Neural cell (in vitro differentiated cells): Measurements from ENCODE around the gene NSMF. TPM values are rescaled to one million over a fixed set of nuclear protein-coding genes. Genes with fewer than 3 reads are reported as not detected.

Experiments used
- H2AFZ ChIP-seq: fragments of 200-600, 300-800 bp; sonication (generic), shearing (Covaris generic); 2 replicates; pipeline ENCODE4 v1.6.0; 2014; ENCODE audit warnings: low read depth, mild to moderate bottlenecking, antibody characterized with exemption, low read length, moderate library complexity
- H3F3A ChIP-seq: fragments of 200-600 bp; shearing (Covaris generic); 2 replicates; pipeline ENCODE4 v1.6.1; 2016; ENCODE audit warnings: mild to moderate bottlenecking, moderate library complexity, mixed read lengths, antibody characterized with exemption, low read length; ENCODE audit not compliant: insufficient read depth, poor library complexity, severe bottlenecking
- H3K27ac ChIP-seq: fragments of 200-600, 300-800 bp; sonication (generic), shearing (Covaris generic); 2 replicates; pipeline ENCODE4 v1.5.1; 2014; ENCODE audit warnings: mild to moderate bottlenecking, low read length, moderate library complexity
- H3K27me3 ChIP-seq: fragments of 300-800, 200-600 bp; sonication (generic), shearing (Covaris generic); 2 replicates; pipeline ENCODE4 v1.6.0; 2014; ENCODE audit warnings: mild to moderate bottlenecking, low read depth, low read length, moderate library complexity; ENCODE audit not compliant: insufficient read depth
- H3K36me3 ChIP-seq: fragments of 300-800, 200-600 bp; sonication (generic), shearing (Covaris generic); 2 replicates; pipeline ENCODE4 v1.5.1; 2014; ENCODE audit warnings: mild to moderate bottlenecking, antibody characterized with exemption, low read length, moderate library complexity; ENCODE audit not compliant: insufficient read depth
- H3K4me2 ChIP-seq: fragments of 300-800, 200-600 bp; sonication (generic), shearing (Covaris generic); 2 replicates; pipeline ENCODE4 v1.6.0; 2014; ENCODE audit warnings: mild to moderate bottlenecking, low read length
- H3K4me3 ChIP-seq: fragments of 300-800, 200-600 bp; sonication (generic), shearing (Covaris generic); 2 replicates; pipeline ENCODE4 v1.5.1; 2014; ENCODE audit warnings: mild to moderate bottlenecking, low read length, moderate library complexity
- H3K79me2 ChIP-seq: fragments of 200-600 bp; shearing (Covaris generic); replicated peaks from 2 replicates; pipeline ENCODE4 v1.6.0; 2014; ENCODE audit warnings: mild to moderate bottlenecking, low read length, moderate library complexity; ENCODE audit not compliant: insufficient read depth
- H3K9ac ChIP-seq: fragments of 300-800, 200-600 bp; sonication (generic), shearing (Covaris generic); 2 replicates; pipeline ENCODE4 v1.6.1; 2016; ENCODE audit warnings: mild to moderate bottlenecking, low read length, mixed read lengths
- H3K9me2 ChIP-seq: fragments of 200-600 bp; shearing (Covaris generic); 2 replicates; pipeline ENCODE4 v1.6.1; 2016; ENCODE audit warnings: mild to moderate bottlenecking, low read length, mixed read lengths; ENCODE audit not compliant: insufficient read depth
- H3K9me3 ChIP-seq: fragments of 200-600, 300-800 bp; sonication (generic), shearing (Covaris generic); 2 replicates; pipeline ENCODE4 v1.6.1; 2016; ENCODE audit warnings: mild to moderate bottlenecking, mixed run types, low read length, moderate library complexity, mixed read lengths
- H4K20me1 ChIP-seq: fragments of 200-600 bp; shearing (Covaris generic); 2 replicates; pipeline ENCODE4 v1.6.1; 2016; ENCODE audit warnings: mild to moderate bottlenecking, mixed run types; ENCODE audit not compliant: insufficient read depth
- EP300 ChIP-seq: fragments of 450-650 bp; conservative IDR thresholded peaks from 2 replicates; pipeline ENCODE4 v1.6.1; 2014; ENCODE audit warnings: antibody characterized with exemption, mild to moderate bottlenecking, moderate library complexity; ENCODE audit not compliant: poor library complexity, severe bottlenecking
- EZH2 ChIP-seq: fragments of 200-600, 300-800 bp; shearing (Covaris generic), sonication (generic); IDR thresholded peaks from 2 replicates; pipeline ENCODE4 v1.6.1; 2014; ENCODE audit warnings: antibody characterized with exemption, low read length, borderline replicate concordance, mild to moderate bottlenecking; ENCODE audit not compliant: insufficient read depth, poor library complexity, severe bottlenecking
- MXI1 ChIP-seq: fragments of 450-650 bp; conservative IDR thresholded peaks from 2 replicates; pipeline ENCODE4 v1.6.1; 2014; ENCODE audit warnings: antibody characterized with exemption, mild to moderate bottlenecking; ENCODE audit not compliant: poor library complexity, severe bottlenecking
- POLR2AphosphoS5 ChIP-seq: IDR thresholded peaks from 2 replicates; pipeline ENCODE4 v1.6.1; 2012
- RAD21 ChIP-seq: fragments of 450-650 bp; conservative IDR thresholded peaks from 2 replicates; pipeline ENCODE4 v1.6.1; 2014; ENCODE audit warnings: antibody characterized with exemption, mild to moderate bottlenecking, moderate library complexity
- SMC3 ChIP-seq: fragments of 450-650 bp; conservative IDR thresholded peaks from 2 replicates; pipeline ENCODE4 v1.6.1; 2014; ENCODE audit warnings: antibody characterized with exemption, mild to moderate bottlenecking, moderate library complexity; ENCODE audit not compliant: poor library complexity
- TAF1 ChIP-seq: IDR thresholded peaks from 2 replicates; pipeline ENCODE4 v1.6.1; 2012; ENCODE audit warnings: low read depth
- polyA plus RNA-seq: library from polyadenylated mRNA; depleted of rRNA; stranded (reverse); fragments of >200 nt; gene quantifications from 2 replicates; pipeline ENCODE4 v1.2.3, GENCODE V29; 2014
- TF ChIP-seq, protein P1 (sequence below): IDR thresholded peaks from 2 replicates; pipeline ENCODE4 v1.6.1; 2012; ENCODE audit warnings: borderline replicate concordance
- TF ChIP-seq, protein P2 (sequence below): fragments of 450-650 bp; IDR thresholded peaks from 2 replicates; pipeline ENCODE4 v1.5.1; 2014; ENCODE audit warnings: antibody characterized with exemption, mild to moderate bottlenecking, moderate library complexity; ENCODE audit not compliant: poor library complexity, severe bottlenecking

The NSMF gene
- polyA plus RNA-seq, 1 donor from 2014 or later: 51.2 TPM

DNA sequence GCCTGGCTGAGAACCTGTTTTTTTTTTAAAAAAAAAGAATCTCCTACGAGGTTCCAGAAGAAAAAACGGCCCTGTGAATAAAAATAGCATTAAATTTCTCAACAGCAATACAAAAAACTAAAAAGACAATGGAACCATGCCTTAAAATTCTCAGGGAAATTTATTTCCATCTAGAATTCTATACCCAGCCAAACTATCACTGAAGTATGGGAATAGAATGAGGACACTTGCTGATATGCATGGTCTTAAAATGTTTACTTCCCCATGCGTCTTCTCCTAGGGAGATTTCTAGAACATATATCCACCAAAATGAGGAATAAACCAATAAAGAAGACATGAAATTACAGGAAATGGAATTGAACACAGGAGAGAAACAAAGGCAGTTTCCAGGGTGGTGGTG lies 16.5 kb upstream of the NSMF start:
- Histone ChIP-seq H3K27me3 (no peaks in the 10 kb centered on the region), H4K20me1 (no peaks in the 10 kb centered on the region), H3K9me2 (no peaks in the 10 kb centered on the region), H2AFZ (no peak overlapping the region), H3K4me3 (no peak overlapping the region), H3K4me2 (no peak overlapping the region), H3F3A (no peaks in the 10 kb centered on the region), H3K9ac (no peak overlapping the region), H3K36me3 (no peaks in the 10 kb centered on the region), H3K27ac (no peak overlapping the region), H3K79me2 (no peaks in the 10 kb centered on the region), H3K9me3 (no peaks in the 10 kb centered on the region)
- TF ChIP-seq SMC3 (no peak), EP300 (no peak), POLR2AphosphoS5 (no peak), EZH2 (no peak), TAF1 (no peak), MXI1 (no peak), RAD21 (no peak)
- TF ChIP-seq, protein P1, sequence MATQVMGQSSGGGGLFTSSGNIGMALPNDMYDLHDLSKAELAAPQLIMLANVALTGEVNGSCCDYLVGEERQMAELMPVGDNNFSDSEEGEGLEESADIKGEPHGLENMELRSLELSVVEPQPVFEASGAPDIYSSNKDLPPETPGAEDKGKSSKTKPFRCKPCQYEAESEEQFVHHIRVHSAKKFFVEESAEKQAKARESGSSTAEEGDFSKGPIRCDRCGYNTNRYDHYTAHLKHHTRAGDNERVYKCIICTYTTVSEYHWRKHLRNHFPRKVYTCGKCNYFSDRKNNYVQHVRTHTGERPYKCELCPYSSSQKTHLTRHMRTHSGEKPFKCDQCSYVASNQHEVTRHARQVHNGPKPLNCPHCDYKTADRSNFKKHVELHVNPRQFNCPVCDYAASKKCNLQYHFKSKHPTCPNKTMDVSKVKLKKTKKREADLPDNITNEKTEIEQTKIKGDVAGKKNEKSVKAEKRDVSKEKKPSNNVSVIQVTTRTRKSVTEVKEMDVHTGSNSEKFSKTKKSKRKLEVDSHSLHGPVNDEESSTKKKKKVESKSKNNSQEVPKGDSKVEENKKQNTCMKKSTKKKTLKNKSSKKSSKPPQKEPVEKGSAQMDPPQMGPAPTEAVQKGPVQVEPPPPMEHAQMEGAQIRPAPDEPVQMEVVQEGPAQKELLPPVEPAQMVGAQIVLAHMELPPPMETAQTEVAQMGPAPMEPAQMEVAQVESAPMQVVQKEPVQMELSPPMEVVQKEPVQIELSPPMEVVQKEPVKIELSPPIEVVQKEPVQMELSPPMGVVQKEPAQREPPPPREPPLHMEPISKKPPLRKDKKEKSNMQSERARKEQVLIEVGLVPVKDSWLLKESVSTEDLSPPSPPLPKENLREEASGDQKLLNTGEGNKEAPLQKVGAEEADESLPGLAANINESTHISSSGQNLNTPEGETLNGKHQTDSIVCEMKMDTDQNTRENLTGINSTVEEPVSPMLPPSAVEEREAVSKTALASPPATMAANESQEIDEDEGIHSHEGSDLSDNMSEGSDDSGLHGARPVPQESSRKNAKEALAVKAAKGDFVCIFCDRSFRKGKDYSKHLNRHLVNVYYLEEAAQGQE: no peak
- TF ChIP-seq, protein P2, sequence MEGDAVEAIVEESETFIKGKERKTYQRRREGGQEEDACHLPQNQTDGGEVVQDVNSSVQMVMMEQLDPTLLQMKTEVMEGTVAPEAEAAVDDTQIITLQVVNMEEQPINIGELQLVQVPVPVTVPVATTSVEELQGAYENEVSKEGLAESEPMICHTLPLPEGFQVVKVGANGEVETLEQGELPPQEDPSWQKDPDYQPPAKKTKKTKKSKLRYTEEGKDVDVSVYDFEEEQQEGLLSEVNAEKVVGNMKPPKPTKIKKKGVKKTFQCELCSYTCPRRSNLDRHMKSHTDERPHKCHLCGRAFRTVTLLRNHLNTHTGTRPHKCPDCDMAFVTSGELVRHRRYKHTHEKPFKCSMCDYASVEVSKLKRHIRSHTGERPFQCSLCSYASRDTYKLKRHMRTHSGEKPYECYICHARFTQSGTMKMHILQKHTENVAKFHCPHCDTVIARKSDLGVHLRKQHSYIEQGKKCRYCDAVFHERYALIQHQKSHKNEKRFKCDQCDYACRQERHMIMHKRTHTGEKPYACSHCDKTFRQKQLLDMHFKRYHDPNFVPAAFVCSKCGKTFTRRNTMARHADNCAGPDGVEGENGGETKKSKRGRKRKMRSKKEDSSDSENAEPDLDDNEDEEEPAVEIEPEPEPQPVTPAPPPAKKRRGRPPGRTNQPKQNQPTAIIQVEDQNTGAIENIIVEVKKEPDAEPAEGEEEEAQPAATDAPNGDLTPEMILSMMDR: no peak

DNA sequence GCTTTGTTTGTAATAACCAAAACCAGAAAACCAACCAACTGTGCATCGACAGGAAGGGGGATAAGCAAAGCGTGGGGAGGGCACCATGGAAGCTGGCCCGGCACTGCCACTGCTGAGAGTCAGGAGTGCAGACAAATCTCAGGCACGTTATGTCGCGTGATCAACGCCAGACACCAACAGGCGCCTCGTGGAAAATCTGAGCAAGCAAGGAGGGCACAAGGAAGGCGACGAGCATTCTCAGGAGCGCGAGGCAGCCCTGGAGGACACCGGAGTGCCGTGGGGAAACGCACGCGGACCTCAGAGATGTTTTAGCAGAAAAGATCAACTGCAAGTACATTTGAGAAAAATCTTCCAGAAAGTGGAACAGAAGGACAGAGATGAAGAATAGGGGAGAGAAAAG lies 15.1 kb upstream of the NSMF start:
- Histone ChIP-seq H2AFZ (no peak overlapping the region), H3K4me3 (no peak overlapping the region), H3K9ac (no peak overlapping the region), H3K27me3 (no peaks in the 10 kb centered on the region), H4K20me1 (no peaks in the 10 kb centered on the region), H3K4me2 (no peak overlapping the region), H3K36me3 (no peaks in the 10 kb centered on the region), H3F3A (no peaks in the 10 kb centered on the region), H3K9me2 (no peaks in the 10 kb centered on the region), H3K79me2 (no peaks in the 10 kb centered on the region), H3K27ac (no peak overlapping the region), H3K9me3 (no peaks in the 10 kb centered on the region)
- TF ChIP-seq, protein P1: no peak
- no peak for TF ChIP-seq EP300
- TF ChIP-seq SMC3: no peak
- TF ChIP-seq TAF1: no peak
